GM12873 (cell line): ENCODE data around the gene PNMA8B.

Experiments used
- TF ChIP-seq, protein P1 (sequence below): IDR thresholded peaks from 2 replicates; pipeline ENCODE4 v1.5.1; 2012; ENCODE audit warnings: low read depth, mild to moderate bottlenecking, moderate library complexity, low read length, control low read depth; ENCODE audit not compliant: insufficient read depth; ENCODE audit errors: missing control alignments

The PNMA8B gene

DNA sequence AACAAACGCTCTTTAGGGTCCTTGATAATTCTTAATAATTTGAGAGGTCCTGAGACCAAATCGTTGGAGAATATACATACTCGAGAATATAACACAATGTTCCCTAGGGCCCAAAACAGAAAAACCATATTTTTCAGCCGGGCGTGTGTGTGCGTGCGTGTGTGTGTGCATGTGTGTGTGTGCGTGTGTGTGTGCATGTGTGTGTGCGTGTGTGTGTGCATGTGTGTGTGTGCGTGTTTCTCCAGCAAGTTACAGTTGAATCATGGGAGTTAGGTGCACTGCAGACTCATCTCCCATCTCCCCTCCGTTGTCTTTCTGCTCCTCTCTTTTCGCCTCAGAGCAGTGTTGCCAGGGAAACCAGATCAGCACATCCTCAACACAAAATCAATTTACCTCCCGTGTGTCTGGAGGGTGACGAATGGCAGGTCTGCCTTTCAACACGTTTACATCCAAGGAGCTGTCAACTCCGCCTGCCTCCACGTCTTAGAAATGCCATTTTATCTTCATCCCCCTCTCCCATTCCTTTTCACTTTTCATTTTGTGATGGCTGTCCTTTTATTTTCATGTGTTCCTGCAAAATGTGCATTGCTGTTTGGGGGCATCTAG is 8.3 kb upstream of the PNMA8B start:
- TF ChIP-seq, protein P1, sequence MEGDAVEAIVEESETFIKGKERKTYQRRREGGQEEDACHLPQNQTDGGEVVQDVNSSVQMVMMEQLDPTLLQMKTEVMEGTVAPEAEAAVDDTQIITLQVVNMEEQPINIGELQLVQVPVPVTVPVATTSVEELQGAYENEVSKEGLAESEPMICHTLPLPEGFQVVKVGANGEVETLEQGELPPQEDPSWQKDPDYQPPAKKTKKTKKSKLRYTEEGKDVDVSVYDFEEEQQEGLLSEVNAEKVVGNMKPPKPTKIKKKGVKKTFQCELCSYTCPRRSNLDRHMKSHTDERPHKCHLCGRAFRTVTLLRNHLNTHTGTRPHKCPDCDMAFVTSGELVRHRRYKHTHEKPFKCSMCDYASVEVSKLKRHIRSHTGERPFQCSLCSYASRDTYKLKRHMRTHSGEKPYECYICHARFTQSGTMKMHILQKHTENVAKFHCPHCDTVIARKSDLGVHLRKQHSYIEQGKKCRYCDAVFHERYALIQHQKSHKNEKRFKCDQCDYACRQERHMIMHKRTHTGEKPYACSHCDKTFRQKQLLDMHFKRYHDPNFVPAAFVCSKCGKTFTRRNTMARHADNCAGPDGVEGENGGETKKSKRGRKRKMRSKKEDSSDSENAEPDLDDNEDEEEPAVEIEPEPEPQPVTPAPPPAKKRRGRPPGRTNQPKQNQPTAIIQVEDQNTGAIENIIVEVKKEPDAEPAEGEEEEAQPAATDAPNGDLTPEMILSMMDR = no peak

DNA sequence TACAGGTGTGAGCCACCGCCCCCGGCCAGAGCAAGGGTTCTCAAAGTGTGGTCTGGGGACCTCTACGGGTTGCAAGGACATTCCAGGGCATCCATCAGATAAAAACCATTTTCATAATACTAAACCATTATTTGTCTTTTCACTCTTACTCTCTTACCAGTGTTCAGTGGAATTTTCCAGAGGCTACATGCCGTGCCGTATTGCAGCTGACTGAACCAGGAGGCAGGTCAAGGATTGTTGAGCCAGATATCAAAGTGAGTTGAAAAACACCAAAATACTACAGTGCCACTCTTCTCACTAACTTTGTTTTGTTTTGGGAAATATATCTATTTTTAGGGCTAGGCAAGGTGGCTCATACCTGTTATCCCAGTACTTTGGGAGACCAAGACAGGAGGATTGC is 7.2 kb upstream of the PNMA8B start:
- TF ChIP-seq, protein P1 = no peak

DNA sequence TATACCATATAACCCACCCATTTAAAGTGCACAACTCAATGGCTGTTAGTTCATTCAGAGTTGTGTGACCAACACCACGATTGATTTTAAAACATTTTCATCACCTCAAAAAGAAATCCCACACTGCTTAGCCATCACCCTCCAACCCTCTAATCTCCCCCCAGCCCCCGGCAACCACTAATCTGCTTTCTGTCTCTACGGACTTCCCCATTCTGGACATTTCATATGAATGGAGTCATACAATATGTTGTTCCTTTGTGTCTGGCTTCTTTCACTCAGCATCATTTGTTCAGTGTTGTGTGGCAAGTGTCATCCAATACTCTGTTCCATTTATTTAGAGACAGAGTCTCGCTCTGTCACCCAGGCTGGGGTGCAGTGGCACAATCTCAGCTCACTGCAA is 4.0 kb upstream of the PNMA8B start:
- TF ChIP-seq, protein P1 = no peak

DNA sequence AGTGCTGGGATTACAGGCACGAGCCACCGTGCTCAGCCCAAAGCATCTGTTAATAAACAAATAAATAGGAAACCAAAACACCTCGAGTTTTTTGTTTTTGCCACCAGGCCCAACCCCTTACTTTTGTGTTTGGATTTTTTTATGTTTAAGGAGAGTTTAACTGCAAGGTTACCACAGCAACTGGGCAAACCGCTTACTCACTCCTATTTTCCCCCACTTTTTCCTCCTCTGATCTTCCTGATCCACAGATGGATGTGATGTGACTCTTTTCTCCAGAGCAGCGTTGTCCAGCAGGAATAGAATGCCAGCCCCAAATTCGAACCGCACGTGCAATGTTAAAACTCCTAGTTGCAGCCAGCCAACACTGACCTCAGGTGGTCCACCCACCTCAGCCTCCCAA is 2.1 kb upstream of the PNMA8B start:
- TF ChIP-seq, protein P1 = no peak

DNA sequence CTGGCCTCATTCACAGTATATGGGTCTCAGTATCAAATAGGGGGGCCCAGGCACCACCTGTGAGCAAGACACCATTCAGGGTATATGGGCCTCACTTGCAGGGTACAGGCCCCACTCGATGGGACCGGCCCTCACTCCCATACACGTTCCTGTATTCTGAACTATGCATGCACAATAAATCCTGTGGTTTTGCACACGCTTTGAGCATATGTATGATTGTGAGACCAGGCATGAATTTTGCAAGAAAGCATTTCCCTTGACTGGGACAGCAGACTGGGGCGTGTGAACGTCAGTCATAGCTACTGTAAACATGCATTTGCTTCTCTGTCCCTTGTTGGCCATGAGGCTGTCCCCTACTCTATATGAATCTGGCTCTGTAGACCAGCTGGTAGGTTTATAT is 637 bp upstream of the PNMA8B start:
- TF ChIP-seq, protein P1 = no peak

DNA sequence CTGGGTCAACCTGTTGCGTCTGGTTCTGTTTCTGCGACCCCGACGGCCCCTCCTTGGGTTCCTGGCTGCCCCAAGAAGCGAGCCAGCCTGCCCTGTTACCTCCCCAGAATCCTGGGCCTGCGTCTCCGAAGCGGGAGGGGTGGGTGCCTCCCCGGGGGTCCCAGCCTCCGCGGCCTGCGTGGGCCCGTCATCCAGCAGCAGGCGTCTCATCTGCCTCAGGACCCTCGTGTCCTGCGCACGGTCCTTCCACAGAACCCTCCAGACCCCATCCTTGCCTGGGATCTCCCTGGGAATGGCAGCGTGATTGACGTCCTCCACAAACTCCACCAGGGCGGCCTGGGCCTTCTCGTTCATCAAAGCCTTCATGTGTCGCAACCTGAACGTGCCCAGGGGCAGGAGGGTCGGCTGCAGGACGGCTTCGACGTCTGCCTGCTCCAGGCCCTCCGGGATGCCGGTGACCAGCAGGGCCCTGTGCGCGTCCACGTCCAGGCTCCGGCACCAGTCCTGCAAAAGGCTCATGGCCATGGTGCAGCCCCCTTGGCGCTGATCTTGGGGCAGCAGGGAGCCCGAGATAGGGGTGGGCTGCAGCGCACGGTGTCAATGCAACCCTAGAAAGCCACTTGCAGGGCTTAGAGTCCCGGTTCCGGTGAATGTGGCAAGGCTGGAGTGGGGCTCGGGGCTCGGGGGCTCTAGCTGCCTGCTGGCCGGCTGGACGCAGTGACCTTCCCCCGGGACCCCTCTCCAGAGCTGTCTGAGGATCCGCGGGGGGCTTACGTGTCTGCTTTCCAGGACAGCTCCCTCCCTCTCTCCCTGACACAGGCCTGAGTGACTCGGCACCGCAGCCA is 504 bp downstream of the PNMA8B start:
- TF ChIP-seq, protein P1 = no peak

DNA sequence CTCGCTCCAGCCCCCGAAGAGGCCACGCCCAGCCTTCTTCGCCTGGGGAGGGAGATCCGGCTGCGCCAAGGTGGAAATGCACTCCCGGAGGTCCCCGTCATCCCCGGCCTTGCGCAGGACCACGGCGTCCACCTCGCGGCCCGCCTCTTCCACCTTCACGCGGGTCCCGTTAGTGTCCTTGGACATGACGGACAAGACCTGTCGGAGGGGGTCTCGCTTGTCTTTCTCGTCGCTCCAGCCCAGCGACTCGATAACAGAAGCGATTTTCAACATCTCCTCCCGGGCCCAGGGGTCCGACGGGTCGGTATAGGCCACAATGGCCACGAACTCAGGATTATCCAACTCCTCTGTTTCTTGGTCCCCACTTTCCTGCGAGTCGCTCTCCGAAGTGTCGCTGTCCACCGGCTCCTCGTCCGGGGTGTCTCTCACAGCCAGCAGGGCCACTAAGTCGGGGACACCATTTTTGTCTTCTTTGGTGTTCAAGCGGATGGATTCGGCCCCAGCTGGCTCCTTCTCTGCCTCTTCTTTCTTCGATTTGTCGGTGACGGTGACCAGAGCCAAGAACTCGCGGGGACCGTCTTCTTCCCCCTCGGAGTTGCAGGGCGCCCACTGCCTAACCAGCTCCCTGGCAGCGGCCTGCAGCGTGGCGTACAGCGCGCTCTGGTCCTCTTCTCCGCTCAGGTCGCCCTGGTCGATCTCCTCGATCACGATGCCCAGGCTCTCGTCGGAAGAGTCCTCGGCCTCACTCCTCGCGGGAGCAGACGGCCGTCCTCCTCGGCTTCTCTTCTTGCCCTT is 1.3 kb downstream of the PNMA8B start:
- TF ChIP-seq, protein P1 = no peak
